GM23248 (cell line): ENCODE data around the gene HOXD13. TPM values are rescaled to one million over a fixed set of nuclear protein-coding genes. Genes with fewer than 3 reads are reported as not detected.

Experiments
- DNase-seq: peaks from one replicate; pipeline ENCODE4 v3.0.0-alpha.2; 2015
- H2AFZ ChIP-seq: fragments of 200-600 bp; sonication (generic); 2 replicates; pipeline ENCODE4 v1.6.1; 2016; ENCODE audit warnings: antibody characterized with exemption
- H3F3A ChIP-seq: fragments of 200-600 bp; sonication (generic); 2 replicates; pipeline ENCODE4 v1.6.1; 2016; ENCODE audit warnings: mild to moderate bottlenecking, antibody characterized with exemption, mixed run types; ENCODE audit not compliant: insufficient read depth
- H3K27ac ChIP-seq: fragments of 200-600 bp; sonication (generic); 2 replicates; pipeline ENCODE4 v1.5.1; 2016; ENCODE audit warnings: mild to moderate bottlenecking
- H3K27me3 ChIP-seq: fragments of 200-600 bp; sonication (generic); replicated peaks from 2 replicates; pipeline ENCODE4 v1.6.1; 2016; ENCODE audit warnings: mild to moderate bottlenecking; ENCODE audit not compliant: insufficient read depth
- H3K36me3 ChIP-seq: fragments of 200-600 bp; sonication (generic); 2 replicates; pipeline ENCODE4 v1.6.1; 2016; ENCODE audit warnings: low read depth, mild to moderate bottlenecking
- H3K4me1 ChIP-seq: fragments of 200-600 bp; sonication (generic); 2 replicates; pipeline ENCODE4 v1.6.1; 2016; ENCODE audit warnings: mild to moderate bottlenecking; ENCODE audit not compliant: insufficient read depth
- H3K4me2 ChIP-seq: fragments of 200-600 bp; sonication (generic); one replicate; pipeline ENCODE4 v1.6.1; 2016; ENCODE audit warnings: mild to moderate bottlenecking; ENCODE audit not compliant: unreplicated experiment
- H3K4me3 ChIP-seq: fragments of 200-600 bp; sonication (generic); 2 replicates; pipeline ENCODE4 v1.5.1; 2016; ENCODE audit warnings: mild to moderate bottlenecking
- H3K79me2 ChIP-seq: fragments of 200-600 bp; sonication (generic); 2 replicates; pipeline ENCODE4 v1.6.1; 2016; ENCODE audit warnings: mild to moderate bottlenecking; ENCODE audit not compliant: insufficient read depth
- H3K9ac ChIP-seq: fragments of 200-600 bp; sonication (generic); 2 replicates; pipeline ENCODE4 v1.6.1; 2016; ENCODE audit warnings: mild to moderate bottlenecking
- H3K9me2 ChIP-seq: fragments of 200-600 bp; sonication (generic); 2 replicates; pipeline ENCODE4 v1.6.1; 2016; ENCODE audit warnings: mixed run types, mild to moderate bottlenecking, moderate library complexity; ENCODE audit not compliant: insufficient read depth
- H3K9me3 ChIP-seq: fragments of 200-600 bp; sonication (generic); one replicate; pipeline ENCODE4 v1.6.1; 2017; ENCODE audit warnings: low read depth
- H4K20me1 ChIP-seq: fragments of 200-600 bp; sonication (generic); 2 replicates; pipeline ENCODE4 v1.6.0; 2016; ENCODE audit not compliant: insufficient read depth
- EZH2 ChIP-seq: fragments of 200-600 bp; sonication (generic); IDR thresholded peaks from 2 replicates; pipeline ENCODE4 v1.6.1; 2018; ENCODE audit warnings: antibody characterized with exemption, mild to moderate bottlenecking; ENCODE audit not compliant: insufficient read depth, poor library complexity, severe bottlenecking
- EZH2phosphoT487 ChIP-seq: fragments of 200-600 bp; sonication (generic); IDR thresholded peaks from 2 replicates; pipeline ENCODE4 v1.6.1; 2018; ENCODE audit warnings: antibody characterized with exemption, moderate library complexity, mild to moderate bottlenecking, low read depth; ENCODE audit not compliant: insufficient read depth
- WGBS, 2 experiments: methylation state at CpG; one replicate each; pipeline ENCODE4 v1.1.6; 2015 to 2017; ENCODE audit warnings: low lambda C conversion rate in 2 of 2, low coverage in 1 of 2; ENCODE audit errors: missing lambda C conversion rate in 2 of 2; 5-methylcytosine and 5-hydroxymethylcytosine counted together
- in situ Hi-C: fragments of 300-500 bp; cut with MboI; formaldehyde crosslinking; loops from 2 replicates; pipeline ENCODE4 v1.15.0; 2020
- polyA plus RNA-seq: library from polyadenylated mRNA; unstranded; fragments of >200 nt; fragmentation: Nextera tagmentation; extraction: Ambion mirVana; gene quantifications from 2 replicates; pipeline ENCODE4 v1.2.1, GENCODE V29; 2016
- total RNA-seq: library from RNA; depleted of rRNA; stranded (reverse); fragments of >200 nt; shearing (Covaris generic); gene quantifications from 2 replicates; pipeline ENCODE4 v1.2.3, GENCODE V29; 2014

The HOXD13 gene
- total and polyA plus RNA-seq, 2 experiments from 2014 or later, result 2.4 to 3.8 TPM

- no peak for DNase-seq
- H3K27me3 ChIP-seq, result peaks cover 80% of the 10 kb centered on the region
- H3K4me1 ChIP-seq, result no peaks in the 10 kb centered on the region
- no peak overlapping the region for H3K27ac ChIP-seq
- peak; percentile 48 for TF ChIP-seq EZH2
- TF ChIP-seq EZH2phosphoT487, result no peak
- H3K4me3 ChIP-seq, result no peak overlapping the region
- H3K9me3 ChIP-seq, result no peaks in the 10 kb centered on the region
- no peaks in the 10 kb centered on the region for H3K79me2 ChIP-seq
- H3K9ac ChIP-seq, result no peak overlapping the region
- in situ Hi-C loops, result no loop called here
- H3F3A ChIP-seq, result no peaks in the 10 kb centered on the region
- no peak overlapping the region for H2AFZ ChIP-seq
- no peaks in the 10 kb centered on the region for H3K9me2 ChIP-seq
- WGBS, 2 experiments, result 14 to 16% methylated on average over 57 to 66 of the region's 66 CpGs
- H4K20me1 ChIP-seq, result no peaks in the 10 kb centered on the region
- no peak overlapping the region for H3K4me2 ChIP-seq
- H3K36me3 ChIP-seq, result no peaks in the 10 kb centered on the region
These were observed 9.4 kb upstream of the HOXD13 start for GRCh38 chr2:176082824-176083751.

GRCh38 chr2:176083796-176084261, 8.7 kb upstream of the HOXD13 start, which contains the start of gene EVX2:
Gene EVX2 (minus strand): TSS chr2:176083962. CDS start chr2:176083776, 186 bp downstream.
- H3K4me2 ChIP-seq, result peak within 1 kb of the TSS; percentile 15
- WGBS, 2 experiments, result 40 to 44% methylated on average over 27 of the region's 27 CpGs
- TF ChIP-seq EZH2phosphoT487 (0 out of 2 replicates have a peak, but pooled peaks have one; percentile 21), EZH2 (peak; percentile 82)
- no peak within 1 kb of the TSS for H2AFZ ChIP-seq
- no peaks in the 10 kb centered on the region for H3K9me3 ChIP-seq
- no peak within 1 kb of the TSS for H3K27ac ChIP-seq
- no peaks in the 10 kb centered on the region for H3F3A ChIP-seq
- in situ Hi-C loops, result no loop called here
- no peaks in the 10 kb centered on the region for H4K20me1 ChIP-seq
- no peaks in the 10 kb centered on the region for H3K9me2 ChIP-seq
- no peaks in the 10 kb centered on the region for H3K36me3 ChIP-seq
- no peaks in the 10 kb centered on the region for H3K79me2 ChIP-seq
- H3K27me3 ChIP-seq, result peaks cover 73% of the 10 kb centered on the region
- H3K4me1 ChIP-seq, result no peaks in the 10 kb centered on the region
- DNase-seq, result no peak
- no peak within 1 kb of the TSS for H3K9ac ChIP-seq
- no peak within 1 kb of the TSS for H3K4me3 ChIP-seq

- H4K20me1 ChIP-seq, result no peaks in the 10 kb centered on the region
- peak overlapping the region; percentile 15 for H3K4me2 ChIP-seq
- no peaks in the 10 kb centered on the region for H3K4me1 ChIP-seq
- no peaks in the 10 kb centered on the region for H3K9me3 ChIP-seq
- no peaks in the 10 kb centered on the region for H3K79me2 ChIP-seq
- H3F3A ChIP-seq, result no peaks in the 10 kb centered on the region
- in situ Hi-C loops, result no loop called here
- peak; percentile 96 for TF ChIP-seq EZH2
- TF ChIP-seq EZH2phosphoT487, result peak; percentile 60; the same call in 1 of the 2 replicates
- H3K9me2 ChIP-seq, result no peaks in the 10 kb centered on the region
- H3K4me3 ChIP-seq, result no peak overlapping the region
- no peak overlapping the region for H3K9ac ChIP-seq
- H3K36me3 ChIP-seq, result no peaks in the 10 kb centered on the region
- 7 to 8% methylated on average over 25 to 26 of the region's 26 CpGs for WGBS, 2 experiments
- no peak overlapping the region for H3K27ac ChIP-seq
- DNase-seq, result peak; percentile 50
- peaks cover 69% of the 10 kb centered on the region for H3K27me3 ChIP-seq
- H2AFZ ChIP-seq, result no peak overlapping the region
These were observed 7.9 kb upstream of the HOXD13 start for GRCh38 chr2:176084611-176085119.

GRCh38 chr2:176085120-176085788, 7.3 kb upstream of the HOXD13 start:
- no peak overlapping the region for H3K9ac ChIP-seq
- 0 out of 2 replicates have a peak overlapping the region, but pooled peaks have one; percentile 46 for H3K4me3 ChIP-seq
- H3F3A ChIP-seq, result no peaks in the 10 kb centered on the region
- no peak overlapping the region for H2AFZ ChIP-seq
- TF ChIP-seq EZH2 (no peak), EZH2phosphoT487 (no peak)
- no peaks in the 10 kb centered on the region for H3K4me1 ChIP-seq
- no peak overlapping the region for H3K4me2 ChIP-seq
- 23 to 24% methylated on average over 35 to 39 of the region's 40 CpGs for WGBS, 2 experiments
- in situ Hi-C loops, result no loop called here
- DNase-seq, result no peak
- no peaks in the 10 kb centered on the region for H4K20me1 ChIP-seq
- H3K36me3 ChIP-seq, result no peaks in the 10 kb centered on the region
- no peaks in the 10 kb centered on the region for H3K9me3 ChIP-seq
- H3K9me2 ChIP-seq, result no peaks in the 10 kb centered on the region
- H3K27ac ChIP-seq, result no peak overlapping the region
- H3K79me2 ChIP-seq, result no peaks in the 10 kb centered on the region
- H3K27me3 ChIP-seq, result peaks cover 73% of the 10 kb centered on the region
